ENCODE results near the gene RPP14. TPM values are rescaled to one million over a fixed set of nuclear protein-coding genes. Genes with fewer than 3 reads are reported as not detected.

The RPP14 gene
- total RNA-seq, 4 donors from 2014 or later = 5.9 to 8.6 (median 6.7) TPM

DNA sequence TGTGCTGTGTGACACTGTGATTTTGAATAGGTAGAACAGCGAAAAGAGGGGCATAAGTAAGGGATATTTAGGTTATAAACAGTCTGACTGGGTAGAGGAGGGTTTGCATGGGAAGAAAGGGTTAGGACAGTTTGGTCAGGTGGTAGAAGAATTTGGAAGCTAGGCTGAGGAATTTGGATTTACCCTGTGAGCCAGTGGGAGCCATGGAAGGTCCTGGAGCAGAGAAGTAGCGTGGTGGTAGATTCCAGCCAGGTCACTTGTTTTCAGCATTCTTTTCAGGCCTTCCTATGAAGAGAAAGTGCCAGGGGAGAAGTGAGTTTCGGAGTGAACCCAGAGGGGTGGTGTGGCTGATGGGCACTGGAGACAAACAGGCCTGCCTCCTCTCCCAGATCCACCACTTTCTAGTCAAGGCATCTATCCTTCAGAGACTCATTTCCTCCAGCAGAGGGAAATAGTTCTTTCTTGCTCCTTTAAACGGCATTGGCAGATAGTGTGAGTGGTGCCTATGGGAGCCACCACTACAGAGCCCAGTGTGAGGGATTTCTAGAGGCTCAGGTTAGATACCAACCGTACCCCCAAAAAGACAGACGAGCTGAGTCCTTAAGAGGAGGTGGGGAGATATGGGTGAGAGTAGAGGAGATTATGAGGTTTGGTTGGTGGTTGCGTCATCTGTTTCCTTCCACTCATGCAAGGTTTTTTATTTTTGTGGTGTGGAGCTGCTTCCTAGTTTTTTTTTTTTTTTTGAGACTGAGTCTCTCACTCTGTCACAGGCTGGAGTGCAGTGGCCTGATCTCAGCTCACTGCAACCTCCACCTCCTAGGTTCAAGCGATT, 47.9 kb downstream of the RPP14 start:
- TF ChIP-seq, protein P1, sequence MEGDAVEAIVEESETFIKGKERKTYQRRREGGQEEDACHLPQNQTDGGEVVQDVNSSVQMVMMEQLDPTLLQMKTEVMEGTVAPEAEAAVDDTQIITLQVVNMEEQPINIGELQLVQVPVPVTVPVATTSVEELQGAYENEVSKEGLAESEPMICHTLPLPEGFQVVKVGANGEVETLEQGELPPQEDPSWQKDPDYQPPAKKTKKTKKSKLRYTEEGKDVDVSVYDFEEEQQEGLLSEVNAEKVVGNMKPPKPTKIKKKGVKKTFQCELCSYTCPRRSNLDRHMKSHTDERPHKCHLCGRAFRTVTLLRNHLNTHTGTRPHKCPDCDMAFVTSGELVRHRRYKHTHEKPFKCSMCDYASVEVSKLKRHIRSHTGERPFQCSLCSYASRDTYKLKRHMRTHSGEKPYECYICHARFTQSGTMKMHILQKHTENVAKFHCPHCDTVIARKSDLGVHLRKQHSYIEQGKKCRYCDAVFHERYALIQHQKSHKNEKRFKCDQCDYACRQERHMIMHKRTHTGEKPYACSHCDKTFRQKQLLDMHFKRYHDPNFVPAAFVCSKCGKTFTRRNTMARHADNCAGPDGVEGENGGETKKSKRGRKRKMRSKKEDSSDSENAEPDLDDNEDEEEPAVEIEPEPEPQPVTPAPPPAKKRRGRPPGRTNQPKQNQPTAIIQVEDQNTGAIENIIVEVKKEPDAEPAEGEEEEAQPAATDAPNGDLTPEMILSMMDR (IDR thresholded peaks at IDR 0.05; ENCODE audit: low read depth) = no peak

DNA sequence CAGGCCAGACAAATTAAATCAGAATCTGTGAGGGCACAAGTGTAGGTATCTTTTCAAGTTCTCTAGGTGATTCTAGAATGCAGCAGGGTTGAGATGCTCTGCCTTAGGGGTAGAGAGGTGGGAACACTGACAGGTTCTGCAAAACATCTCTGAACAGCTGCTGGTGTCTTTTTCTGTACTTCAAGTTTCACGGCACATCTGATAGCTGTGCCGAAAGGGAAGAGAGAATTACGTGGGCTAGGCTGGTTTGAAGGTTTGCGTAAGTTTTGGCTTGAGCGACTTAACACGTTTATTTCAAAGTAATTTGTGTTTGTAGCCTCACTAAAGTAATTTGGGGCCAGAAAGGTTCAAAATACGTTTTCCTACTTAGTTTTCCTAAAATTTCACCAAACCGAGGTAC, 49.1 kb downstream of the RPP14 start:
- TF ChIP-seq, protein P1 (IDR thresholded peaks at IDR 0.05; ENCODE audit: low read depth) = no peak

DNA sequence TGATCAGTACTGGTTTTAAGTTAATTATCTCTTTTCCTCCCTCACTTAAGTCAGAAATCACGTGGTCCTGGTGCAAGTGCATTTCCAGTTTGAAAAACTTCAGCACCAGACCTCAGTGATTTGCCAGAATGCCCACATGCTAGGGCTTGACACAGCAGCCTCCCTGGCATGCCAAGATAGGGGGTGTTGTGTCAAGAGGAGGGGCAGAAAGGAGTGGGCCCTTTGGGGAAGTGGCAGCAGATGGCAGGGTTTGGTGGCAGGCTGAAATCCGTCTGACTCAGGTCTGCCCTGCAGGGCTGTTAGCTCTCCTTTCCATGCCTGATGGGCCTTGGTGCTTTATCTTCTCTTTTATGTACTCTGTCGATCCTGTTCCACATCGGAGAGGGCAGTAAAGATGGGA, 50.0 kb downstream of the RPP14 start:
- TF ChIP-seq, protein P1 (IDR thresholded peaks at IDR 0.05; ENCODE audit: low read depth) = no peak

DNA sequence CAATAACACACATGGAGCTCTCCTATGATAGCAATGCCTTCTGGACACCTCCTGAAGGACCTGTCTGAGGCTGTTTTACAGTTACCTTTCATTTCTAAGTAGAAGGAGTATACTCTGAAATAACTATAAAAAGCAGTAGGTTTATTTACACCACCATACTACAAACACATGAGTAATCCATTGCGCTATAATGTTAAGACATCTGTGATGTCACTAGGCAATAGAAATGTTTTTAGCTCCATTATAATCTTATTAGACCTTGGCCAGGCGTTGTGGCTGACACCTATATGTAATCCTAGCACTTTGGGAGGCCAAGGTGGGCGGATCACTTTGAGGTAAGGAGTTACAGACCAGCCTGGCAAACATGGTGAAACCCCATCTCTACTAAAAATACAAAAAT, 51.4 kb downstream of the RPP14 start:
- TF ChIP-seq, protein P1 (IDR thresholded peaks at IDR 0.05; ENCODE audit: low read depth) = no peak

DNA sequence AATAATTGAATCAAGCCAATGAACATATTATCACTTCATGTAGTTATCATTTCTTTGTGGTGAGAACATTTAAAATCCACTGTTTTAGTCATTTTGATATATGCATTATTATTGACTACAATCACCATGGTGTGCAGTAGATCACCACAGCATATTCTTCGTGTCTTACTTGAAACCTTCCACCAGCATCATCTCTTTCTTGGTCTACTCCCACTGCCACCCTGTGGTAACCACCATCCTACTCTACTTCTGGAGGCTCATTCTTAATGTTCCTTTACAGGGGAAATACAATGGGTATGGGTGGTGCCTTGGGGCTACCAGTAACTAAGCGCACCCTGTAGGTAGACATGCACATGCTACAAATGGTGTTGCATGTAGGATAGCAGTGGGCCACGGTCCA, 52.0 kb downstream of the RPP14 start:
- TF ChIP-seq, protein P1 (IDR thresholded peaks at IDR 0.05; ENCODE audit: low read depth) = no peak

DNA sequence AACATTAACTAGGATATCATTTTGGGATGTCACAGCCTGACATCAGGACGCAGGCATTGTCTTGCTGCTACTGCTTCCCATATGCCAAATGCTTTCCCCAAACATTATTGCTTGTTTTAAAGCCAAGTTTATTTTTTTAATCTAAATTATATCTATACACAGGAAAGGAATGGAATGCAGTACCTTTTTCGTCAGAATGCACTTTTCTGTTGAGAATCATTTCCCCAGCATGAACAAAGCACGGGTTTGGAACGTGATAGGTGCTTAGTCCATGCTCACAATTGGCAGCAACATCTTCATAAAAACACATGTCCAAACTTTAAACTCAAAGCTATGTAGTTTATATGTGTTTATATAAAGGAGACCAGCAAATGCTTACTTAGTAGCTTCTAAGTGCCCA, 52.8 kb downstream of the RPP14 start:
- TF ChIP-seq, protein P1 (IDR thresholded peaks at IDR 0.05; ENCODE audit: low read depth) = no peak

DNA sequence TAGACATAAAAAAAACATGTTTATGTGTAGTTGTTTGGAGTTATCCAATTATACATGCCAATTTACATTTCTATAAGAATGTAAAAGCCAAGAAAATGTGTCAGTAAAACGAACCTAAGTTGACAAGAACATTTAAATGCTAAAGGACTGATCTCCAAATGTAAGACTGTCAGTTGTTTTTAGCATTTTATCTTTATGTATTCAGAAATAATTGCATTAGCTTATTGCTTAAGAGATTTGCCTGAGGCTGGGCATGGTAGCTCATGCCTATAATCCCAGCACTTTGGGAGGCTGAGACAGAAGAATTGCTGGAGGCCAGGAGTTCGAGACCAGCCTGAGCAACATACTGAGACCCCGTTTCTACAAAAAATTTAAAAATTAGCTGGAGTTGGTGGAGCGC, 53.6 kb downstream of the RPP14 start:
- TF ChIP-seq, protein P1 (IDR thresholded peaks at IDR 0.05; ENCODE audit: low read depth) = no peak

Data from subcutaneous adipose tissue (tissue), 4 donors.